ES-I3 (cell line): ENCODE results near the gene EED.

ENCODE experiments used
- H3K36me3 ChIP-seq: 2 replicates; pipeline ENCODE4 v1.6.1; 2013; ENCODE audit warnings: mild to moderate bottlenecking, low read length, control low read depth, moderate library complexity; ENCODE audit not compliant: insufficient read depth
- H3K4me1 ChIP-seq: 2 replicates; pipeline ENCODE4 v1.6.1; 2013; ENCODE audit warnings: mild to moderate bottlenecking, control low read depth, low read length; ENCODE audit not compliant: insufficient read depth
- H3K9ac ChIP-seq: 2 replicates; pipeline ENCODE4 v1.6.1; 2013; ENCODE audit warnings: low read depth, mild to moderate bottlenecking, low read length, moderate library complexity
- H3K9me3 ChIP-seq: 2 replicates; pipeline ENCODE4 v1.6.1; 2013; ENCODE audit warnings: mild to moderate bottlenecking, low read length, moderate library complexity; ENCODE audit not compliant: control insufficient read depth, insufficient read depth

EED gene

GRCh38 chr11:86249307-86250098 is 5.0 kb downstream of the EED start:
- no peaks in the 10 kb centered on the region for H3K4me1 ChIP-seq
- no peak overlapping the region for H3K9ac ChIP-seq
- no peaks in the 10 kb centered on the region for H3K36me3 ChIP-seq

GRCh38 chr11:86251345-86251744 is 6.8 kb downstream of the EED start:
- Histone ChIP-seq H3K4me1 (no peaks in the 10 kb centered on the region), H3K9ac (no peak overlapping the region), H3K36me3 (no peaks in the 10 kb centered on the region), H3K9me3 (no peaks in the 10 kb centered on the region)

More at GRCh38 chr11:86249307-86250098, 5.0 kb downstream of the EED start:
- H3K9me3 ChIP-seq = no peaks in the 10 kb centered on the region

DNA sequence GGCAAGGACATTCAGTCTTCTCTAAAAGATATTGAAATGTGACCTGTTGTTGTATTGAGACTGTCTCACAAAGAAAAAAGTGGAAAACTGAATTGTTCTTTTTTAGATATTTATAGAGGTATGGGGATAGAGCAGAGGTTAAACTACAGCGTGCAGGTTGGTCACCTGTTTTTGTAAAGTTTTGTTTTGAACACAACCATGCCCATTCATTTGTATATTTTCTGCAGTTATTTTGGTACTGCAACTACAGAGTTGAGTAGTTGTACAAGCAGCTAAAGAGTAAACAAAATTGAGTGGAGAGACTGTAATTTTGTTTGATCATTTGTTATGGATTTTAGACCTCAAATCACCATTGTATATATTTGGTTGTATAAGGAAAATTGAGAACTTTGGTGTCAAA is 11.3 kb downstream of the EED start:
- H3K4me1 ChIP-seq = no peaks in the 10 kb centered on the region
- H3K36me3 ChIP-seq = no peaks in the 10 kb centered on the region
- H3K9ac ChIP-seq = no peak overlapping the region
- no peaks in the 10 kb centered on the region for H3K9me3 ChIP-seq

GRCh38 chr11:86256608-86257007 is 12.1 kb downstream of the EED start:
- Histone ChIP-seq H3K36me3 (no peaks in the 10 kb centered on the region), H3K4me1 (no peaks in the 10 kb centered on the region), H3K9ac (no peak overlapping the region), H3K9me3 (no peaks in the 10 kb centered on the region)

GRCh38 chr11:86257446-86257845 is 12.9 kb downstream of the EED start:
- Histone ChIP-seq H3K9ac (no peak overlapping the region), H3K9me3 (no peaks in the 10 kb centered on the region), H3K4me1 (no peaks in the 10 kb centered on the region), H3K36me3 (no peaks in the 10 kb centered on the region)

DNA sequence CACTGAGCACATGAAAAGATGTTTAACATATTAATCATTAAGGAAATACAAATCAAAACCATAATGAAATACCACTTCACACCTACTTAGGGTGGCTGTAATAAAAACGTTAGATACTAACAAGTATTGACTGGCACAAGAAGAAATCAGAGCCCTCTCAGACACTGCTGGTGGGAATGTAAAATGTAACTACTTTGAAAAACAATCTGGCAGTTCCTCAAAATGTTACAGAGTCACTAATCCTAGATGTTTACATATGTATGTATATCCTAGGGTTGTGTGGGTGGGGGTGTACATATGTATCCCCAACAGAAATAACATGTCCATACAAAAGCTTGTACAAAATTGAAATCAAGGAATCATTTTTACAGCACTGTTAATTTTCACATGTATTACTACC is 15.2 kb downstream of the EED start:
- Histone ChIP-seq H3K4me1 (no peaks in the 10 kb centered on the region), H3K9ac (no peak overlapping the region), H3K9me3 (no peaks in the 10 kb centered on the region), H3K36me3 (peaks cover 8% of the 10 kb centered on the region)

GRCh38 chr11:86261328-86261727 is 16.8 kb downstream of the EED start:
- Histone ChIP-seq H3K4me1 (no peaks in the 10 kb centered on the region), H3K9ac (no peak overlapping the region), H3K36me3 (peaks cover 8% of the 10 kb centered on the region), H3K9me3 (no peaks in the 10 kb centered on the region)

GRCh38 chr11:86262387-86262786 is 17.8 kb downstream of the EED start:
- Histone ChIP-seq H3K4me1 (no peaks in the 10 kb centered on the region), H3K9me3 (no peaks in the 10 kb centered on the region), H3K9ac (no peak overlapping the region), H3K36me3 (peaks cover 8% of the 10 kb centered on the region)

DNA sequence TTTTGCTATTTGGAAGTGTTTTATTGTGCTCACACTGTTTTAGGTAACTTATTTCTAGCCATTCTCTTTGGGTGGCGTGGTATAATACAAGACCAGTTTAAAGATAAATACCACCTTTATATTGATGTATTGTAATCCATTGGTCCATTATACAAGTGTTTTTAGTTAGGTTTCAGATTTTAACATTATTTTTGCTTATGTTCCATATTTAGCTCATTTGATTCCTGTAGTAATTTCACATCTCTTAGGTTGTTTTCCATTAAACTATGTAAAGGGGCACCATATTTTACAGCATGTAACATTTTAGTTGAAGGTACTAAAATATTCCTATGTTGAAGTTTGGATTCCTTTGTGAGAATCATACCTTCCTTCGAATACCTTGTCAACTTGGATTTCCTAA is 20.1 kb downstream of the EED start:
- no peaks in the 10 kb centered on the region for H3K4me1 ChIP-seq
- peaks cover 8% of the 10 kb centered on the region for H3K36me3 ChIP-seq
- H3K9me3 ChIP-seq = no peaks in the 10 kb centered on the region
- H3K9ac ChIP-seq = no peak overlapping the region

GRCh38 chr11:86265194-86265593 is 20.6 kb downstream of the EED start:
- Histone ChIP-seq H3K36me3 (peaks cover 8% of the 10 kb centered on the region), H3K4me1 (no peaks in the 10 kb centered on the region), H3K9ac (no peak overlapping the region), H3K9me3 (no peaks in the 10 kb centered on the region)

DNA sequence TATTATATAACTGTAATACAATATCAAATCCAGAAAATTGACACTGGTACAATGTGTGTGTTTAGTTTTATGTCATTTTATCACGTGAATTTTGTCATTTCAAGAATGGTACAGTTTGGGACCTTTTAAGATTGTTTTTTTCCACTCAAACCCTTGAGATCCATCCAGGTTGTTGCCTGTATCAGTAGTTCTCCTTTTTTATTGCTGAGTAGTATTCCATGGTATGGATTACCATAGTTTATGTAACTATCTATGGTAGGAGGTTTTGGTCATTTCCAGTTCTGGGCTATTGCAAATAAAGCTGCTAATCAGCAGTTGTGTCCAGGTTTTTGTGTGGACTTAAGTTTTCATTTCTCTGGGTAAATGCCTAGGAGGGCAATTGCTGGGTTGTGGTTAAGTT is 25.1 kb downstream of the EED start:
- H3K36me3 ChIP-seq = no peaks in the 10 kb centered on the region

DNA sequence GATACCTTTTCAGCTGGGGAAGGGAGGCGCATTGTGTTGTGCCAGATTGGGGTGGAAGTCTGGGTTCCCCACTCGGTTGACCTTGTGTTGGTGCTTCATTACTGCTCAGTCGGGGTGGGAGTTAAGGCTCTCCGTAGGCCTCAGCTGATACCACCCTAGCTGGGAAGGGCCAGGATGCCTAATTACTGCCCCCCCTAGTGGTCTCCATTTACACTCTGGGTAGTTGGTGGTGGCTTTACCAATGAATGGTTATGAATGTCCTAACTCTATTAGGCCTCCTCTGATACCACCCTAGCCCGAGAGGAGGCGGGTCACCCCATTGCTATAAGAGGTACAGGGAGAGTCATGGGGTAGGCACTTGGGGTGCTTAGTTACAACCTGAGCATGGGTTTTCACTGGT is 29.9 kb downstream of the EED start:
- Histone ChIP-seq H3K4me1 (no peaks in the 10 kb centered on the region; the same call in 1 of the 2 replicates), H3K9ac (no peak overlapping the region), H3K9me3 (no peaks in the 10 kb centered on the region), H3K36me3 (no peaks in the 10 kb centered on the region)

More for the DNA sequence above, 25.1 kb downstream of the EED start:
- H3K4me1 ChIP-seq = no peaks in the 10 kb centered on the region; the same call in 1 of the 2 replicates
- H3K9me3 ChIP-seq = no peaks in the 10 kb centered on the region
- H3K9ac ChIP-seq = no peak overlapping the region

GRCh38 chr11:86274999-86275398 is 30.4 kb downstream of the EED start:
- Histone ChIP-seq H3K9ac (no peak overlapping the region), H3K9me3 (no peaks in the 10 kb centered on the region), H3K36me3 (no peaks in the 10 kb centered on the region), H3K4me1 (no peaks in the 10 kb centered on the region; the same call in 1 of the 2 replicates)

- no peaks in the 10 kb centered on the region; the same call in 1 of the 2 replicates for H3K4me1 ChIP-seq
- no peak overlapping the region for H3K9ac ChIP-seq
- no peaks in the 10 kb centered on the region for H3K36me3 ChIP-seq
- H3K9me3 ChIP-seq = no peaks in the 10 kb centered on the region
Observed at GRCh38 chr11:86275493-86276370, 31.2 kb downstream of the EED start.

DNA sequence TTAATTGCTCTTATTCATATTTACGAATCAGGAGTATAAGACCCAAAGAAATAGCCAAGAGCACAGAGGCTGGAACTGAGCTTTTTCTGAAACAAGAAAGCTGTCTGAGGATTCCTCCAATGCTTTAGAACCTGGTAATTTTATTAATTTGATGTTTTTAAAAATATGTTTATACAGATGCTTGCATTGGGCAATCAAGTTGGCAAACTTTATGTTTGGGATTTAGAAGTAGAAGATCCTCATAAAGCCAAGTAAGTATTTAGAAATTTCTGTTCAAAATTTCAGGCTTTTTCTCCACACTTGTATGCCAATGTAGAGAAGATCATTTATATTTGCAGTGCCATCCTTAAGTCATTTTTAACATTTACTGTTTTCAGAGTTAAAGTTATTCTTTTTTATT is 33.2 kb downstream of the EED start:
- no peaks in the 10 kb centered on the region for H3K36me3 ChIP-seq
- no peak overlapping the region for H3K9ac ChIP-seq
- H3K4me1 ChIP-seq = no peaks in the 10 kb centered on the region; the same call in 1 of the 2 replicates
- no peaks in the 10 kb centered on the region for H3K9me3 ChIP-seq
